Spleen (tissue), 11 donors: Measurements from ENCODE around the gene GSTA3. TPM values are rescaled to one million over a fixed set of nuclear protein-coding genes. Genes with fewer than 3 reads are reported as not detected.

Experiments used
- DNase-seq: peaks from one replicate; pipeline ENCODE4 v3.0.0-alpha.2; 2020
- H3K27ac ChIP-seq, 8 donors: fragments of 200-600 bp; sonication (generic) in 7 of 8; 1 replicate in 4 of 8; 2 replicates in 4 of 8; pipeline versions ENCODE4 v1.5.0 to v1.8.0; 2016 to 2021; ENCODE audit warnings: inconsistent platforms in 4 of 8, mild to moderate bottlenecking in 4 of 8, moderate library complexity in 1 of 8
- H3K27me3 ChIP-seq, 7 donors: fragments of 200-600 bp; sonication (generic) in 6 of 7; replicated peaks in 1 of 7; 1 replicate in 4 of 7; 2 replicates in 3 of 7; pipeline versions ENCODE4 v1.5.0 to v1.8.0; 2016 to 2021; ENCODE audit warnings: inconsistent platforms in 3 of 7, mild to moderate bottlenecking in 1 of 7
- H3K36me3 ChIP-seq, 6 donors: fragments of 200-600 bp; sonication (generic) in 5 of 6; 1 replicate in 4 of 6; 2 replicates in 2 of 6; pipeline versions ENCODE4 v1.5.0 to v1.8.0; 2016 to 2021; ENCODE audit warnings: inconsistent platforms in 2 of 6
- H3K4me1 ChIP-seq, 6 donors: fragments of 200-600 bp; sonication (generic) in 5 of 6; 1 replicate in 3 of 6; 2 replicates in 3 of 6; pipeline versions ENCODE4 v1.5.0 to v1.8.0; 2016 to 2021; ENCODE audit warnings: inconsistent platforms in 3 of 6
- H3K4me3 ChIP-seq, 8 donors: fragments of 200-600 bp; sonication (generic) in 7 of 8; 1 replicate in 4 of 8; 2 replicates in 4 of 8; pipeline versions ENCODE4 v1.5.0 to v1.8.0; 2016 to 2021; ENCODE audit warnings: inconsistent platforms in 4 of 8, mild to moderate bottlenecking in 4 of 8, moderate library complexity in 2 of 8
- H3K9me3 ChIP-seq, 8 donors: fragments of 200-600 bp; sonication (generic) in 7 of 8; 1 replicate in 4 of 8; 2 replicates in 4 of 8; pipeline versions ENCODE4 v1.5.0 to v1.8.0; 2016 to 2021; ENCODE audit warnings: inconsistent platforms in 4 of 8
- POLR2A ChIP-seq, 3 donors: fragments of 450-650 bp; IDR thresholded peaks; one replicate each; pipeline ENCODE4 v1.5.1; 2017; ENCODE audit warnings: antibody characterized with exemption in 3 of 3, mild to moderate bottlenecking in 1 of 3
- POLR2AphosphoS5 ChIP-seq, 3 donors: sonication (generic); formaldehyde crosslinking; IDR thresholded peaks; one replicate each; pipeline ENCODE4 v1.5.1; 2017; ENCODE audit warnings: antibody characterized with exemption in 3 of 3
- WGBS, 5 donors: extraction: QIAGEN DNeasy Blood & Tissue Kit in 3 of 5; methylation state at CpG; one replicate each; pipeline versions ENCODE4 v1.1.5 to v1.1.7; 2013 to 2018; 5-methylcytosine and 5-hydroxymethylcytosine counted together
- intact Hi-C: fragments of 100-400 bp; cut with DNase I; formaldehyde crosslinking; loops from one replicate; pipeline ENCODE4 v1.15.0; 2023; ENCODE audit warnings: low total_unique reads
- polyA plus RNA-seq, 3 donors: library from polyadenylated mRNA; stranded (reverse); fragments of 200-250 nt; gene quantifications; one replicate each; pipeline ENCODE4 v1.2.1, GENCODE V29; 2013
- total RNA-seq, 7 donors: library from RNA; depleted of rRNA in 3 of 7; stranded (reverse); fragments of >200 nt in 3 of 7; fragmentation: NEBNext Ultra II Directional in 4 of 7; extraction: Animal tissue kit (Norgen Biotek cat#: 25700) in 4 of 7; gene quantifications; one replicate each; pipeline versions ENCODE4 v1.1.0 to v1.2.1, GENCODE V29; 2016 to 2021
- TF ChIP-seq, protein P1 (sequence below), 11 experiments: fragments of 200-600 bp in 7 of 11; fragments of 450-650 bp in 4 of 11; sonication (generic) in 4 of 11; IDR thresholded peaks in 8 of 11; conservative IDR thresholded peaks in 3 of 11; 1 replicate in 7 of 11; 2 replicates in 4 of 11; pipeline versions ENCODE4 v1.4.0 to v1.8.0; 2016 to 2021; ENCODE audit warnings: antibody characterized with exemption in 11 of 11, inconsistent platforms in 4 of 11, mild to moderate bottlenecking in 1 of 11
- donor health status: healthy with polysubstance abuse.
- donor health status: DM: no; HTN: no; CAD: no; lungs with moderate emphysema.
- donor health status: DM: no; HTN: no; CAD: no.
- donor health status: Bipolar disorder and iron deficiency.
- donor health status: healthy.
- donor health status: DM: no; HTN: no; CAD: no.
- donor health status: DM: yes; HTN: yes; CAD: no.

The GSTA3 gene
- total and polyA plus RNA-seq, 10 donors: not detected

DNA sequence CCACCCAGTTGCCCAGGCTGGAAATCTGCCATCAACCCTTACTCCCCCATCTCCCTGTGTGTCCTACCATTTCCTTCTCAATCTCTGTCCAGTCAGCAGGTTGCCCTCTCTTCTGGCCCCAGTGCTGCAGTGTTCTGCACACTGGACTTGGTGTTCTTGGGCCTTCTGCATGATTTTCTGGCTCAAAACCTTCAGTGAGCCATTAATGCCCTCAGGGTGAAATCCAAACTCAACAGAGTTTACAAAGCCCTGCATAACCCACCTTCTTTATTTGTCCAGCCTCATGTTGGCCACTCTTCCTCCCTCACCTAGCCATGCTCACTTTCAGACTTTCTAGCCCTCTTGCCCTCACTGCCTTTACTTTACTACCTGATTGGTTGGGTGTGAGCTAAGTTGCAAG, 5.0 kb upstream of the GSTA3 start:
- TF ChIP-seq, protein P1, sequence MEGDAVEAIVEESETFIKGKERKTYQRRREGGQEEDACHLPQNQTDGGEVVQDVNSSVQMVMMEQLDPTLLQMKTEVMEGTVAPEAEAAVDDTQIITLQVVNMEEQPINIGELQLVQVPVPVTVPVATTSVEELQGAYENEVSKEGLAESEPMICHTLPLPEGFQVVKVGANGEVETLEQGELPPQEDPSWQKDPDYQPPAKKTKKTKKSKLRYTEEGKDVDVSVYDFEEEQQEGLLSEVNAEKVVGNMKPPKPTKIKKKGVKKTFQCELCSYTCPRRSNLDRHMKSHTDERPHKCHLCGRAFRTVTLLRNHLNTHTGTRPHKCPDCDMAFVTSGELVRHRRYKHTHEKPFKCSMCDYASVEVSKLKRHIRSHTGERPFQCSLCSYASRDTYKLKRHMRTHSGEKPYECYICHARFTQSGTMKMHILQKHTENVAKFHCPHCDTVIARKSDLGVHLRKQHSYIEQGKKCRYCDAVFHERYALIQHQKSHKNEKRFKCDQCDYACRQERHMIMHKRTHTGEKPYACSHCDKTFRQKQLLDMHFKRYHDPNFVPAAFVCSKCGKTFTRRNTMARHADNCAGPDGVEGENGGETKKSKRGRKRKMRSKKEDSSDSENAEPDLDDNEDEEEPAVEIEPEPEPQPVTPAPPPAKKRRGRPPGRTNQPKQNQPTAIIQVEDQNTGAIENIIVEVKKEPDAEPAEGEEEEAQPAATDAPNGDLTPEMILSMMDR (IDR thresholded peaks at IDR 0.05 in 8 of 11, conservative IDR thresholded peaks at IDR 0.05 in 3 of 11): no peak
- no peak for TF ChIP-seq POLR2A (IDR thresholded peaks at IDR 0.05)
- TF ChIP-seq POLR2AphosphoS5 (IDR thresholded peaks at IDR 0.05): no peak
- H3K27ac ChIP-seq: no peak overlapping the region

DNA sequence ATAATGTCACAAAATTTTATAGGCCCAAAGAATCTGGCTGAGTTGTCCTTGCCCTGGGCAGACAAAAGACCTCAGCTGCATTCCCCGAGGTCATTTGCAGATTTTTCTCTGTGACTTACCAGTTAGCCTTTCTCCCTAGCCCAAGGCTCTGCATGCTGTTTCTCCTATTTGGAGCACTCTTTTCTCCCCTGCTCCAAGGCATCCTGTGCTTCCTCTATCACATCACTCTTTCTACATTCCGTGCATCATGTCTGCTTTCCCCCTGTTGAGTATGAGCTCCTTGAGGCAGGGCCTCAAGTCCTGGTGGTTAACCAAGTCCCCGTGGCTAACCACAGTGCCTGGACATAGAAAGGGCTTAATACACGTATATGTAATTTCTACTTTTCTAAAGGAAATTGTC, 593 bp upstream of the GSTA3 start:
- Histone ChIP-seq H3K4me3 (no peak overlapping the region), H3K9me3 (peaks cover 0 to 3% (median 0%) of the 10 kb centered on the region in 8 donors), H3K4me1 (peaks cover 0 to 3% (median 0%) of the 10 kb centered on the region in 6 donors), H3K27me3 (no peaks in the 10 kb centered on the region), H3K27ac (no peak overlapping the region), H3K36me3 (no peaks in the 10 kb centered on the region)
- TF ChIP-seq POLR2A (IDR thresholded peaks at IDR 0.05): no peak
- no peak for TF ChIP-seq POLR2AphosphoS5 (IDR thresholded peaks at IDR 0.05)
- TF ChIP-seq, protein P1 (IDR thresholded peaks at IDR 0.05 in 8 of 11, conservative IDR thresholded peaks at IDR 0.05 in 3 of 11): no peak
- DNase-seq: no peak
- WGBS, 5 donors: 48 to 58% (median 54%) methylated on average over 4 of the region's 4 CpGs
- intact Hi-C loops: no loop called here

More for the DNA sequence above, 5.0 kb upstream of the GSTA3 start:
- no peaks in the 10 kb centered on the region for H3K9me3 ChIP-seq
- H3K27me3 ChIP-seq: no peaks in the 10 kb centered on the region
- no peaks in the 10 kb centered on the region for H3K36me3 ChIP-seq
- no peak for DNase-seq
- no peak overlapping the region for H3K4me3 ChIP-seq
- peaks cover 0 to 3% (median 0%) of the 10 kb centered on the region in 6 donors for H3K4me1 ChIP-seq
- intact Hi-C loops: no loop called here

DNA sequence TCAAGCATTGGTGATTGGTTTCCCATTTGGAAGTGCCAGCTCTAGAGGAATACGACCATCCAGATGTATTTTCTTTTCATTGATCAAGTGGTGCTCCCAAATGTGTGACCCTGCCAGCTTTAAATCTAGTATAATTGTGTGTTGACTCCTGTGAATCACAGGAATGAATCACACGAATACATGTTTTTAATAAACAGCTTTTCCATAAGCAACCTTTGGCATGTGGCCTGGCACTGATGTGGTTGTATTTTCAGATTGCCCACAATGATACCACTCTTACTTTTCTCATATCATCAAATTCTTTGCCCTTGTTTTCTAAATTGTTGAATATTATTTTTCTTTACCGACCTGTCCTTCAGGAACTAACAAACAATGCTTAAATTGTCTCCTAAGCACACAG, 367 bp downstream of the GSTA3 start:
- peaks cover 0 to 3% (median 0%) of the 10 kb centered on the region in 7 donors for H3K27me3 ChIP-seq
- no peak overlapping the region for H3K4me3 ChIP-seq
- no peaks in the 10 kb centered on the region for H3K36me3 ChIP-seq
- TF ChIP-seq POLR2A (IDR thresholded peaks at IDR 0.05) (no peak), POLR2AphosphoS5 (IDR thresholded peaks at IDR 0.05) (no peak)
- TF ChIP-seq, protein P1 (IDR thresholded peaks at IDR 0.05 in 8 of 11, conservative IDR thresholded peaks at IDR 0.05 in 3 of 11): no peak
- intact Hi-C loops: no loop called here
- H3K4me1 ChIP-seq: peaks cover 0 to 3% (median 0%) of the 10 kb centered on the region in 6 donors
- WGBS, 5 donors: 77 to 91% (median 83%) methylated on average over 3 of the region's 3 CpGs
- H3K27ac ChIP-seq: no peak overlapping the region
- peaks cover 0 to 3% (median 0%) of the 10 kb centered on the region in 8 donors for H3K9me3 ChIP-seq
- no peak for DNase-seq

DNA sequence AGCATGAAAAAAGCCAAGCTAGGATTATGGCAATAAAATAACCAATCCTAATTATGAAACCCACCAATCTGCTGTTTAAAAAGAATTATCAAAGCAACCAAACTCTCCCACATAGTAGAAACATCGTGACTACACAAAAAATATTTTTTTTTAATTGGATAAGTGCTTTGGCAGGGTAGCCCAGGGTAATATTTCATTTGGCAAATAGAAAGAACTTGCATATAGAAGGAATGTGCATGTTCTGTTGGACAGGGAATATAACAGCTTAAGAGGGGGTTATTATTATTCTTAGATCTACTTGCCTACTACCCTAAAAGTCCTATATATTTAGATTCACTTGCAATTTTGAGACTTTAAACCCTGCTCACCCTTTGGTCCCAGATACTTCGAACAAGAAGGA, 972 bp downstream of the GSTA3 start:
- no peak for DNase-seq
- Histone ChIP-seq H3K4me3 (no peak overlapping the region), H3K36me3 (no peaks in the 10 kb centered on the region), H3K27ac (no peak overlapping the region), H3K9me3 (peaks cover 0 to 3% (median 0%) of the 10 kb centered on the region in 8 donors), H3K4me1 (peaks cover 0 to 3% (median 0%) of the 10 kb centered on the region in 6 donors), H3K27me3 (peaks cover 0 to 4% (median 0%) of the 10 kb centered on the region in 7 donors)
- intact Hi-C loops: no loop called here
- 68 to 84% (median 81%) methylated on average over 2 of the region's 2 CpGs for WGBS, 5 donors
- TF ChIP-seq POLR2AphosphoS5 (IDR thresholded peaks at IDR 0.05) (no peak), POLR2A (IDR thresholded peaks at IDR 0.05) (no peak)
- TF ChIP-seq, protein P1 (IDR thresholded peaks at IDR 0.05 in 8 of 11, conservative IDR thresholded peaks at IDR 0.05 in 3 of 11): no peak
